NCI-H524 treated with DMSO at 0.1 percent for 48 hours (cell line): ENCODE data around the gene SMARCA2.

Source experiments
- DNase-seq: peaks from one replicate; lab custom pipeline; 2025; lab: John Stamatoyannopoulos, UW

SMARCA2 gene

DNA sequence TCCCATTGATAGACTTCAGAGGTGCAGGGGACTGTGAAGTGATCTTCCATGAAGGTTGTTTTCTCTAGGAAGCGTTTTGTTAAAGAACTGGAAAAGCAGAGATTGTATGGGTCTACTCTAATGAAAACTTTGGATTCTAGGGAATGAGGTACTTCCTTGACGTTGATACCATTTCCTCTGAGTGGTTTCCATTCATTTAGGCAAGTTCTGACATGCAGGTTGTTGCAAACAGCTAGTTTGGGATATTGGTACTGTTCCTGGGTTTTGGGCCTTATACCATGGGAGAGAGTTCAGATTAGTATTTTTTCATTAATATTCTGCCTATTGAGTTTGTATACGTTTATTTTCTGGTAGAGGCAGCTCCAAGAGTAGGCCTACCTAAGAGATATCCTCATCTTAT, 25.7 kb downstream of the SMARCA2 start:
- DNase-seq, result no peak

GRCh38 chr9:2041736-2042135, 26.6 kb downstream of the SMARCA2 start:
- DNase-seq, result no peak

DNA sequence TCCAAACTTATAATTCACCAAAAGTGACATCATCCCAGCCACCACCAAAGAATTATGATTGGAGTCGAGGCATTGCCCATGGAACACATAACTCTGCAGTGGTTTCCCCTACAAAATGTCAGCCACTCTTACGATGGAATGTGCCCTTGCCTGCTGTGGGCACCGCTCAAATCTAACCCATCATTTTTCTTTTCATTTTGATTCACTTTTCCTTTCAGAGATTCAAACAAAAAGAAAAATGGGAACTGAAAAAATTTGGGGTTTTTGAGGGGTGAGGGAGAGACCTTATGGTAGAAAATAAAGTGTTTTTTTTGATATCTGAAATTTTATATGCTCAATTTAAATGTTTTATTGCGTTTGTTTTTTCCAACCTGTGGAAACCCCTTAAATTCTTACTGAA, 28.1 kb downstream of the SMARCA2 start:
- no peak for DNase-seq

DNA sequence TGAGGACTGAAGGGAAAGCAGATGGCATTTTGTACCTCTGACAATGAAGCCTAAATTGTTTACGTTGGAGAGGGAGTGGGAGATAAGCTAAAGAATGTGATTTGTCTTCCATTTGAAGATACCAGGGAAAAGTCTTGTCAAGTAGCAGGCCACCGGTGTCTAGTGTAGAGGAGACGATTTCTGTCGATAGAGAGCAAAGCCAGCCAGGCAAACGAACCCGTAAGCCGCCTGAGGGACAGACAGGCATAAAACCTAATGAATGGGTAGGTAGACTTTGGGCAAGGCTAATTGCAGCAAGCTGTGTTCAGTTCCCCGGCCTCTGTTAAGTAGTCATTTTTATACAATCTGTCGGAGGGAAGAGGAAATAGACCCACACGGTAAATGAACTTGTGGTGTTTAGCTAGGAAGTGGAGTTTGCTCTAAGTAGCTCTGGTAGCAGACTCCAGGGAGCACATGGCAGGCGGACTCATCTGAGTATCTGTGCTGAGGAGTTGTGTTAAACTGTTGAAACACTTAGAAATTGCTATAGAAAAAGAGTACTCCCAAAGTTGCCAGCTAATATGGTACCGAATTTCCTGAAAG, 28.8 kb downstream of the SMARCA2 start:
- DNase-seq, result no peak

DNA sequence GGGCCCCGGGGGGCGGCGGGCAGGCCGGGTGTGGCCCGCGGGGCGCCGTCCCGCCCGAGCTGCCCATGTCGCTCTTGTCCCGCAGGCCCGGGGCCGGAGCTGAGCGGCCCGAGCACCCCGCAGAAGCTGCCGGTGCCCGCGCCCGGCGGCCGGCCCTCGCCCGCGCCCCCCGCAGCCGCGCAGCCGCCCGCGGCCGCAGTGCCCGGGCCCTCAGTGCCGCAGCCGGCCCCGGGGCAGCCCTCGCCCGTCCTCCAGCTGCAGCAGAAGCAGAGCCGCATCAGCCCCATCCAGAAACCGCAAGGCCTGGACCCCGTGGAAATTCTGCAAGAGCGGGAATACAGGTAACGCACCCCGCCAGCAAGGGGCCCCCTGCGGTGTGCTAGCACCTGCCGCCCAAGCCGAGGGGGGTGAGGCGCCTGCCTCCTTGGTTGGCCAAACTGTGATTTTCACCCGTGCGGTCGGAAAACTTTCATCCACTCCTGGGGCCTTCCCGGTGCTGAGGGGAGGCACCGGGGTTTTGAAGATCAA, 32.1 kb downstream of the SMARCA2 start:
- no peak for DNase-seq

- DNase-seq, result no peak
Measured at GRCh38 chr9:2047916-2048315, 32.8 kb downstream of the SMARCA2 start.

GRCh38 chr9:2050236-2050635, 35.1 kb downstream of the SMARCA2 start:
- no peak for DNase-seq

GRCh38 chr9:2053883-2054845, 39.0 kb downstream of the SMARCA2 start:
- no peak for DNase-seq

GRCh38 chr9:2055203-2055658, 40.1 kb downstream of the SMARCA2 start:
- DNase-seq, result no peak

GRCh38 chr9:2059274-2059929, 44.3 kb downstream of the SMARCA2 start:
- DNase-seq, result no peak

- no peak for DNase-seq
Measured at GRCh38 chr9:2060424-2060823, 45.3 kb downstream of the SMARCA2 start.

DNA sequence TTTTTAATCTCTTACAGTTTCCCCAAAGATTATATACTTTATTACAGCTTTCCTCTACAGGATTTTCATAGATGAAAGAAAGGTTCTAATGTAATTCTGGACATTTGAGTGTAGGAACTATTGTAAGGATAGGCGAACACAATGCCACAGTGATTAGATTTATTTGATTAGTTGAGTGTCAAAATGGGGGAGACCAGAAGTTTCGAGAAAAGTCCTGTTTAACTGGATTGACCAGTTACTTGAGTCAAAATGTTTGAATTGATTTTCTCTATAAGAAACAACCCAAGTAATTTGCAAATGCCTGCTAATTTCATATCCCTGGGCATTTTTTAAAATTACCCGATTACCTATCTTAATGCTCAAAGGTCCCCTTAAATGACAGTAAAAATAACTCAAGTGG, 50.6 kb downstream of the SMARCA2 start:
- DNase-seq, result no peak

DNA sequence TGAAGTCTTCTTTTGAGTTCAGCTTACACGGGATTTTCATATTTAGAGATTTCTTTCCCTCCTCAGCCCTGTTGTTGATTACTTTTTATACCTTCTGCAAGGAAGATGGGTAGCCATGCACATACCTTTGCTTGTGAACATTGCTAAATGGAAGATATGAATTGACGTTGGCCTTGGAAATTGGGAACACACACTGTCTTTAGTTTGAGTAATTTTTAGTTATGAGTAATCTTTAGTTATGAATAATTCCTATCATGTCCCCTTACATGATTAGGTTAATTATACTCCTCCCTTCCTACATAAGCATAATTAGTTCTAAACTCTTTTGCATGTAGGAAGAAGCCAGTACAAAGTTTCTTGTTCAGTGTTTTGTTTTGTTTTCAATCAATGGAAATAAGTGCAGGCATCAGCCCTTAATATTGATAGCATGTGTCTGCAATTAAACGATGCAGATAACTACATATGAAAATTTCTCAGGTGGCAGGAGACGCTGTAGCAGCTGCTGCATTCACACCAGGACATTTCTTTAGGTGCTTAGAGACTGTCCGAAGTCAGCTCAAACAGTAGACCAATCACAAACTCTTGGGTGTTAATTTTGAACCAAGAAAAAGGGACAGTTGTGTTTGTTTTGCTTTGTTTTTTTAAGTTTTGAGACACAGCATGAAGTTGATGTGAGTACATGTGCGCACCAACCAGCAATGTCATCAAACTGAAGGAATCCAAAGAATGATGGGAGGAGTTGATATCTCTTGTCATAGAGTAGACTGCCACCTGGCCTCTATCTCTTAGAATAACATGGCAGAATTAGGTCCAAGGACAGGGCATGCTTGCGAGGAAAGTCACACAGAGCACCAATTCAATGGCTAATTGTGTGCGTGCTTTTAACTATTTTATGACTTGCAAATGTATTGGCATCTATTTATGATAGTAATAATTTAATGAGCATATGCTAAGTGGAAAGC, 51.4 kb downstream of the SMARCA2 start:
- DNase-seq, result no peak

DNA sequence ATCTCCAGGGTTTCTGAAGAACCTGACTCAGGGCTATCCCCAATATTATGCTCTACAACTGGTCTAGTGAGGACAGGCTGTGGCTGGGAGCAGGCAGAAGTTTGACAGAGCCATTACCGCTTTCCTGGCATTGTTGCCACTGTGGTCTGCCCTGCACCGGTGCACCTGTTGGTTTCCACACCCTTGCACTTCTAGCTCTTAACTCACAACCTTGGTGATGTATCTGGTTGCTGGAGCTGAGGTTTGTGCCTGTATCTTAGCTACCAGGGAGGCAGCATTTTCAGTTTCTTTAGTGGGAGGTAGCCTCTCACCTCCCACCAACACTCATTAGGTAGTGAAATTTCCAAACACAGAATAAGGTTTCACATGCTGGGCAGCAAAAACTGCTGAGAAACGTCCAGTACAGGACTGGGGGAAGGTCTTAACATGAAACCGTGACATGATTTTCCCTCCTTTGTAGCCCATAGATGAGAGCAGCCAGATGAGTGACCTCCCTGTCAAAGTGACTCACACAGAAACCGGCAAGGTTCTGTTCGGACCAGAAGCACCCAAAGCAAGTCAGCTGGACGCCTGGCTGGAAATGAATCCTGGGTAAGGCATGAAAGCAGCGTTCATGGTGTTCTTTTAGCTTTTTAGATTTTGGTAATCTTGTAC, 57.7 kb downstream of the SMARCA2 start:
- no peak for DNase-seq

DNA sequence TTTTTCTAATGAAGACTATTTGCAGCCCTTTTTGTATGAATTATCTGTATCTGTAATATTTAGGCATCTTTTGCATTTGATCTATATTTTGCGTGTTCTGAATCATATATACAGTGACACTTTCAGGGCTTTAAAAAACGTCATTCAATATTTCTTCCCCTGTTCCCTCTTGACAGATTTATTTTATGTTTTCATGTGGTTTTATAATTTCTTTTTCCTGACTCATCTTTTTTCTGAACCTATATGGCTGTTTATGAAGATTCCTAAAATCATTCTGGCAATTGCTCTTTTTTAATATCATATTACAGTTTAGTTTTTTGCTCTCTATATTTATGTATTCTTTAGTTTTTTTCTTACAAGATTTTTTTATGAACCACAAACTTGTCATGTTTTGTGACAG, 67.6 kb downstream of the SMARCA2 start:
- DNase-seq, result no peak

GRCh38 chr9:2083479-2083878, 68.3 kb downstream of the SMARCA2 start:
- DNase-seq, result no peak

GRCh38 chr9:2085716-2086115, 70.6 kb downstream of the SMARCA2 start:
- no peak for DNase-seq

DNA sequence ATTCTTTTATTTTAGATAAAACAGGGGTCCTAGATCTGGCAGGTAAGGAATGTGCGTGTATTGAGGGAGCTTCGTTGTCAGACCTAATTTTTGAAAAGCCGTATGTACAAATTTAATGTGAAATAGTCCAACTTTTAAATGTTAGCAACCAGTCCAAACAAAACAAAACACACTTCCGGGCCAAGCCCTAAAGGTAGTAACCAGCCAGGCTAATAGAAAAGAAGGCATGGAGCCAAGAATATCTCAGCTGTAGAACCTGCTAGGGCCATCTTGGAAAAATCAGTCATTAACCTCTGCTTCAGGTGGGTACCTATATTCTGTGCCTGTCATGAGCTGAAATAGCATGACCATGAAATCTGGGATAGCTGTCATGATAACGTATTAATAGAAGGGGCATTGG, 71.0 kb downstream of the SMARCA2 start:
- no peak for DNase-seq

GRCh38 chr9:2086971-2087370, 71.8 kb downstream of the SMARCA2 start:
- DNase-seq, result no peak

GRCh38 chr9:2087500-2088313, 72.6 kb downstream of the SMARCA2 start:
- DNase-seq, result no peak
